Fibroblast of skin of right biceps (primary cell): ENCODE results near the gene RNU6-1.

Experiments used
- DNase-seq: peaks from one replicate; pipeline ENCODE4 v3.0.0-alpha.2; 2013

RNU6-1 gene

DNA sequence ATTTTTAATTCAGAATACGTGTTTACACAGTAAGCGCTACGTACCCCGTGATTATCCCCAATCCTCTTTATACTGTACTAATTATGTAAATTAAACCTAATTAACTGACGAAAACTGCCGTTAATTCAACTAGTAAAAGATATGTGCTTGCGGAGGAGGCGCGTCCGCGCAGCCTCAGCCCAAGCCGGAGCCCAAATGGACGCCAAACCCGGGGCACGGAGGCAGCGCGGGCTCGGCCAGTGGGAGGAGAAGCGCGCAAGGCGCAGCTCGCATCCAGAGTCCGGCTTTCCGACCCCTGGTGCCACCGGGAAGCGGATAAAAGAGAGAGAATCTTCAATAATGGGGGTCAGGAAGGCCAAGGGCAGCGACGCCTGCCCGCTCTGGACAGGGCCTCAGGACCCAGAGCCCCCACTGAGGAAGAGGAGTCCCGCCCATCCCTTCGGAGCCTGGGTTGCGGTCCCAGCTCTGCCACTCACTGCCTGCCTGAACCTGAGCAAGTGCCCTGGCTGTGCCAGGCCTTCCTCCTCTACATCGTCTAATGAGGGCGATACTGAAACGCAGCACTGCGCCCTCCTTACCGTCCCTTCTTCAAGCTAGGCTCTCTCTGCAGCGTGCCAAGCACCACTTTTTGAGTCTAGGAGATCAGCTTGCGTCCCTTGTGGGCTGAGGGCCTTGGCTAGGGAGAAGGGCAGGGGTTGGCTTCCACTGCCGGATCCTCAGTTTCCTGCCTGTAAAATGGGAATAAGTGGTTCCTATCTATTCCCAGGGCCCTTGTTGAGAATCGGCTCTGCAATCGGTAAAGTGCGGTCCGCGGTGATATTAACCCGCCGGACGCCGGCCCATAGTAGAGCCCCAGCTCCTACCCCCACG, 19.5 kb downstream of the RNU6-1 start:
- no peak for DNase-seq

DNA sequence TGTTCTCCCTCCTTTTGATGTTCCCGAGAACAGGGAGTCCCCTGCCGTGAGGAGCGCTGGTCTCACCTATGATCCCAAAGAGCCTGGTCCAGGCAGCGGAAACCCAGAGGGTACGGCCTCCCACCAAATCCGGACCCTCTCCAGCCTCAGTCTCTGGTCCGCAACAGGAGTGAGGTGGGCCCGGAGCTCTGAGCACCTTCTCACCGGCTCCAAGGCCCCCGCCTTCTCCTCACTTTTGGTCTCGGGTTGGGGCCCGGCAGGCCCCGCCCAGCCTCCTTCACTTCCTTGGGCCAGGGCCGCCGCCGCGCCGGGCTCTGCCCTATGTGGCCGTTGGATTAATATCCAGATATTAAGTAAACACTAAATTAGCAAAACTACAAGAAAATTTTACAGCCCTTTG, 20.2 kb downstream of the RNU6-1 start:
- no peak for DNase-seq

DNA sequence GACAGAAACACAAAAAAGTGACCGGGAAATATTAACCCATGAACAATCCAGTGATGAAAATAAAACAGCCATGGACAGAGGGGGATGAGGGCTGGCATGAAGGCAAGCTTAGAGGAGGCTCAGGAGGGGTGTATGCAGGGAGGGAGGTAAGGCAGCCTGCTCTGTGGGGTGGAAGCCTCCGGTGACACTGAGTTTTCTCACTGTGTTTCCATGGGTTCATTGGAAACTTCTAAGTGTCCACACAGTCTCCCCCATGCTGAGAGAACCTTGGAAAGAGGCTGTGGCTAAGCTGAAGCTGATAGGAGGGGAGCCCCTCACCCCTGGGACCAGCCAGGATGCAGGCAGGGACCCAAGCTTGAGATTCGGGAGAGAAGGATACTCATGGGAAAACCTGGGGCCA, 21.4 kb downstream of the RNU6-1 start:
- DNase-seq: no peak

DNA sequence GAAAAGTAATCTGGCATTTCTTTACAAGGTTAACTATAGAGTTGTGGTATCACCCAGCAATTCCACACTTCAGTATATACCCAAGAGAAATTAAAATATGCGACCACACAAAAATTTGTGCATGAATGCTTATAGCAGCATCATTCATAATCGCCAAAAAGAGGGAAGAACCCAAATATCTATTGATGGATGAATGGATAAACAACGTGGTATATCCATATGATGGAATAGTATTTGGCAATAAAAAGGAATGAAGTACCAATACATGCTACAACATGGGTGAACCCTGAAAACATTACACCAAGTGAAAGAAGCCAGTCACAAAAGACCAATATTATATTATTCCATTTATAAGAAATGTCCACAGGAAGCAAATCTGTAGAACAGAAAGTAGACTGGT, 23.2 kb downstream of the RNU6-1 start:
- no peak for DNase-seq

DNA sequence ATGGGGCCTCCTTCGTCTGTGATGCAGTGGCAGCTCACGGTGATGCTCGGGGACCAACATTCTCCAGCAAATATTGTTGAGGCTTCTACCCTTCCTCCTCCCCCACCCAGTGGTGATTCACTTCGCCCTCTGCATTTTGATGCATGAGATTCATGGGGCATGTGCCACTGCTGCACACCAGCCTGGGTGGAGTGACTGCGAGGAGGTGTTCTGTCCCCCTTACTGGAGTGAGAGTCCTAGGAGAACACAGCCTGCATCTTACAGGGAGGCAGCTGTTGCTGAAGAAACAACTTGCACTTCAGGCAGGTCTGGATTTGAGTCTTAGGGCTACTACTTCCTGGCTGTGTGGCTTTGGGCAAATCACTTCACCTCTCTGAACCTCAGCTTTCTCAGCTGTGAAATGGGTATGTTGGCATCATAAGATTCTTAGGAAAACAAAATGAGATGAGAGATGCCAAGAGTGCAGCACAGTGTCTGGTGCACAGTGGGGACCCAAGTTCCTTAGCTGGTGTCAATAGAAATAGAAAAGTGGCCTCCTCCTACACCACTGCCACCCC, 24.7 kb downstream of the RNU6-1 start:
- no peak for DNase-seq

DNA sequence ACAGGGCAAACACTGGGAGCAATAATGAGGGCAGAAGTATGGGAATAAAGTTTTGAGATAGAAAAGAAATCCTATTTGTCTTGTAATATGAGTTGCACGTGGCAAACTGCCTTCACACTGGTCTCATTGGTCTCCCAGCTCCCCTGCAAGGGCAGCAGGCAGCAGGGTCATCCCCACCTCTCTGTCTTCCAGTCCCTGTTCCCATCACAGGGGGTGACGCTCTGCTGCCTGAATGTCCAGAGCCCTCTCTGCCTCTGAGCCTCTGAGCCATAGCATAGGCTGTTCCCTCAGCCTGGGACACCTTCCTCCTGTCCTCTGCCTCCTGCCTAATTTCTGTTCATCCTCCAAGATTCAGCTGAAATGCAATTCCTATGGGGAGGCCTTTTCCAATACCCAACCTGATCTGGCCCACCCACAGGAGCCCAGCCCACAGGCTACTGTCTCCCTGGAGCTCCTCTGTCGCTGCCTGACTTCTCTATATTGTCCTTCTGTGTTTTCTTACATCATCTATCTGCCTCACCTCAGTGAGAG, 26.7 kb downstream of the RNU6-1 start:
- DNase-seq: no peak

DNA sequence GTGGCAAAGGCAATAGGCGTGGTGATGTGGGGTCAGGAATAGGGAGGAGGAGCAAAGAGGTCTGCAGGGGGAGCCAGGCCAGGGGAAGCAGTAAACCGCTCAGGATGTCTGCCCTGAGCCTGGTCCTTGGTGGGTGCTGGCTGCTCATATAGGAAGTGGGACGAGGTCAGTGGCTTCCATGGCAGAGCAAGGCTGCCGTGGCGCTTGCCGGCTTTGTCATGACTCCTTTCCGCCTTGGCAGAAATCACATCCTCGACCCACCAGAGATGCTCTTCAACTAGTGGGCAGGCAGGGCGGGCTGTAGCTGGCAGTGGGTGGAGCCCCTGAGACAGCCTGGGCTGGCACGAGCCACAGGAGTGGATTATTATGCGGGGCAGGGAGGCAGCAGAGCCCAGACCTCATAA, 27.6 kb downstream of the RNU6-1 start:
- no peak for DNase-seq

DNA sequence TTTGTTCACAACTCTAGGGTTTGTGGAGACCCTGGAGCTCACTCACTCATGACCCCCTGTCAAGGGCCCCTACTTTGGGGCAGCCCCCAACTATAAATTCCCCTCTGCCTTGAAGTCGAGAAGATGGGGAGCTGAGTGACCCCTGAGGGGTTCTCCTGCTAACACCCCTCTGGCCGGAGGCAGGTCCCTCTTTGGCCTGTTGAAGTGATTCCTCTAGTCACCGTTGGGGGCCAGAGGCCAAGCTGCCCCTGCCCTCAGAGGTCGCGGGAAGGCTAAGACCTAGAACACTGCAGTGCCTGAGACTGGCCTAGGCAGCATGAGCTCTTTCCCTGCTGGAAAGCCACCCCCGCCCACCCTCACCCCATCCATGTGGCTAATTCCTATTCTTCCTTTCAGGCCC, 30.0 kb downstream of the RNU6-1 start:
- no peak for DNase-seq

DNA sequence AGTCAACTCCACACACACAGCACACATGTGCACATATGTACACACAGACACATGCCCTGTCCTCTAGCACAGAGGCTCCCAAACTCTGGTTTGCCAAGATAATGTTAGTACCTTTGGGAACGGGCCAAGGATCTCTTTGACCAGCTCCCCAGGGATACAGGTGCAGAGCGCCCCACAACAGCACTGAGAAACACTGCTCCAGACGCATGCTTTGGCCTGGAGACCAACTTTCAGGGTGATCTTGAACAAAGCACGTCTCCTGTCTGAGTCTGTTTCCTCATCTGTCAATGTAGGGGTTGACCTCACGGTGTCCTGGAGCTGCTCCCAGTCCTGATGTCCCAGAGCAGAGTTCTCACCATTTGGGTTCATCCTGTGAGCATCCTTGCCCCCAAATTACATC, 30.4 kb downstream of the RNU6-1 start:
- DNase-seq: no peak

DNA sequence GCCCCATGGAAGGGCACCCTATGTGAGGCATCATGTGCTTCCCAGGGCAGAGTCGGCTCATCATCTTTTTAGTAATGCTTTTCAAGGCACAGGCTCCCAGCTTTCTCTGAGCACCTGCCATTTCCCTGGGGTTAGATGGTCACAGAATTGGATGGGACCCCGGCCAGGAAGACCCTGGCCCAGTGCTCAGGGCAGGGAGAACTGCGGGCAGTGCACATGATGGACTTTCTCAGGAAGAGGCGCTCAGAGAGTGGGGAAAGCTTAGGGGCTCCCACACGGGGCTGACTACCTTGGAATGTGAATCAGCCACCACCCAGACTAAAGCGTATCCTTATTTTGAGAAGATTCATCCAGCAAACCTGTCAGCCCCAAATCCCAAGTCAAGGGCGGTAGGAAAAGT, 31.0 kb downstream of the RNU6-1 start:
- DNase-seq: no peak

DNA sequence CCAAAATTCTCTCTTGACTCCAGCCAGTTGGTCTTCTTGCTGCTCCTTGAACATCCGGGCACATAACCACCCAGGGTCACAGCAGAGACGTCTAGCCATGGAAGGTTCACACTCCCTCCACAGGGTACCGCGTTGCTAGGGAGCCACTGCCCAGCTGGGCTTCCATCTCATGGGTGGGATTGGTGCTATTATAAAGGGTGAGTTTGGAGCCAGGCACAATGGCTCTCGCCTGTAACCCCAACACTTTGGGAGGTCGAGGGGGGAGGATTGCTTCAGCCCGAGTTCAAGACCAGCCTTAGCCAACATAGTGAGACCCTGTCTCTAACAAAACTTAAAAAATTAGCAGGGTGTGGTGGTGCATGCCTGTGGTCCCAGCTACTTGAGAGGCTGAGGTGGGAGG, 32.0 kb downstream of the RNU6-1 start:
- DNase-seq: no peak

DNA sequence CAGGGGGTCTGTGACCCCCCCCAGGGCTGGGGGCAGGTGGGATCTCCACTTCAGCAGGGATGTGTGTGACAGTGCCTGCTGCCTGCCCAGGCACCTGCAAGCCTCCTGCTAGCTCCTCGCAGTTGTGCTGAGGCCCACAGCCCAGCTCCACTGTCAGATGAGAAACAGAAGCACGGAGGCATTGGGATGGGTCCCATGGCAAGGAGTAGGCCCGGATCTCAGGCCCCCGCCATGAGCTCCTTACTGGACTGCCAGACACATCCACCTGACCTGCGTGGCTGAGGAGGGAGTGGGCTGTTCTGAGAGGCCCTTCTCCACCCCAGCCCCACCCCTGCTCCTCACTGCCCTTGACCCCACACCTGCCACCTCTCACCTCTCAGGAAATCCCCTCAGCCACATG, 32.7 kb downstream of the RNU6-1 start:
- no peak for DNase-seq

DNA sequence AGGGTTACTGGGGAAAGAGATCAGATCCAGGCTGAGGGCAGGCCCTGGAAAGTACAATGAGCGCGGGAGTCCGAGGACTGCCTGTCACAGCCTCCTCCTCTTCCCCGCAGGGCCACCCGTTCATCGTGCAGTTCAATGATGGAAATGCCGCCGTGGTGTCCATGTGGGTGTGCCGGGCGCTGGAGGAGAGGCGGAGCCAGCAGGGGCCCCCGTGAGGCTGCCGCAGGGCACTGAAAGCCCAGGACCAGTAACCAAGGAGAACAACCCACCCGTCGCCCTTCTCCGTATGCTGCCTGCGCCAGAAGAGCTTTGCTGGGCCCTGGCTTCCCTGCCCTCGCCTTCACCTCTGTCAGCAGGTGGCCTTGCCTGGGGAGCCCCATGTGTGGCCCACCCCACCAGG, 33.3 kb downstream of the RNU6-1 start:
- DNase-seq: no peak

DNA sequence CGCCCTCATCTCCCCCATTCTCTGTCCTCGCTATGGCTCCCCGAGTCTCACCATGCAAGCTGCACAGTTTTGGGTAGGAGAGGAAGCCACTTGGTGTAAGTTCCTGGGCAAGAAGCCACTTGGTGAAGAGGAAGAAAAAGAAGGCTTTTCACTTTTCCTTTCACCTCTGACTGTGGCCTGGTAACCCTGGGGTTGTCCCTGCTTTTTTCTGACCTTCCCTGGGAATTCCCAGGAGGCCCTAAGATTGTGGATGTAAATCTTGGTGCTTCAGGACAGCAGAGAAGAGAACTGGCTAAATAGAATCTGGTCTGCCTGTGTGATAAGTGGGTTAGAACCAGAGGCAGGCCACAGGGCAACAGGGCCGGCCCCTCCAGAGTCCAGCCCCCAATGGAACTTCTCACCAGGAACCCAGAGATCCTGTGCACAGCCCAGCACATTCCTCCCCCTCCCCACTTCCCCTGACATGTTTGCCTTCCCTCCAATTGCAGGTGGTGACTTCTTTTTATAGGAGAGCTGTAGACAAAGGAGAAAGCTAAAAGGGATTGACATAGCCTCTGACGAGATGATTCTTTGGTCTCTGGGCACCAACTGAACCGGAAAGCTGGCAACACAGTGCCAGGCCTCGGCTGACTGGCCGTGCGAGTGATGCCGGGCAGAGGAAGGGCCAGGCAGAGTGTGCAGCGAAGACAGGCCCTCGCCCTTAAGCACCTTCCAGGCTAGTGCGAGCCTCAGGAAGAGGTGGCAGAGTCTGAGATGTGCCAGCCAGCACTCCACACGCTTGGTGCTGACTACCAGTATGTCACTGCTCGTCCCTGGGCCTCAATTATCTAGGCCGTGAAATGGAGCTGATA, 34.0 kb downstream of the RNU6-1 start:
- DNase-seq: no peak

DNA sequence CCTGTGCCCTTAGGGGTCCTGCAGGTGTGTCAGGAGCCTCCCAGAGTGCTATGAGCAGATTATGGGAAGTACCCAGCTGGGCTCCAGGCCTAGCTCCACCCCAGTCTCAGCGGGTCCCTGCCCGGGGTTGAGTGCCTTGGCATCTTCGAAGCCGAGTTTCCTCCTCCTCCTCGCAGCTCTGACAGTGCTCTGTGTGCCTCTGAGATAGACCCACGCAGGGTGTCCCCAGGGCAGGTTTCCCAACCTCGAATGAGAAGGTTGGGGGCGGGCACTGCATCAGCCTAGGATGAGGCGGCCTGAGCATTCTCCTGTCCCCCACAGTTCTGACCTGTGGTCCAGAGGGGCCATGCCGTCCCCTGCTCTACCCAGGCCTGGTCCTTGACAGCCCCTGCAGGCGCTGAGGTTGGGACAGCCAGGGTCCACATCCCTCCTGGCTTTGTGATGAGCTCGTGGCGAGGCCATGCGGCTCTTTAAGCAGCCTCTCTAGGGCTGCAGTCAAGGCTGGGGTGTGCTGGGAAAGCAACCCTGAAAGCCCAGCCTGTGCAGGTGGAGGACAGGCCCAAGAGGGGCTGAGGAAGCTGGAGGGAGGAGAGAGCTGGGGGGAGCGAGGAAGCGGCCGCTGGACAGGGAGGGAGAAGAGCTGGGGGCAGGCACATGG, 34.7 kb downstream of the RNU6-1 start:
- no peak for DNase-seq

DNA sequence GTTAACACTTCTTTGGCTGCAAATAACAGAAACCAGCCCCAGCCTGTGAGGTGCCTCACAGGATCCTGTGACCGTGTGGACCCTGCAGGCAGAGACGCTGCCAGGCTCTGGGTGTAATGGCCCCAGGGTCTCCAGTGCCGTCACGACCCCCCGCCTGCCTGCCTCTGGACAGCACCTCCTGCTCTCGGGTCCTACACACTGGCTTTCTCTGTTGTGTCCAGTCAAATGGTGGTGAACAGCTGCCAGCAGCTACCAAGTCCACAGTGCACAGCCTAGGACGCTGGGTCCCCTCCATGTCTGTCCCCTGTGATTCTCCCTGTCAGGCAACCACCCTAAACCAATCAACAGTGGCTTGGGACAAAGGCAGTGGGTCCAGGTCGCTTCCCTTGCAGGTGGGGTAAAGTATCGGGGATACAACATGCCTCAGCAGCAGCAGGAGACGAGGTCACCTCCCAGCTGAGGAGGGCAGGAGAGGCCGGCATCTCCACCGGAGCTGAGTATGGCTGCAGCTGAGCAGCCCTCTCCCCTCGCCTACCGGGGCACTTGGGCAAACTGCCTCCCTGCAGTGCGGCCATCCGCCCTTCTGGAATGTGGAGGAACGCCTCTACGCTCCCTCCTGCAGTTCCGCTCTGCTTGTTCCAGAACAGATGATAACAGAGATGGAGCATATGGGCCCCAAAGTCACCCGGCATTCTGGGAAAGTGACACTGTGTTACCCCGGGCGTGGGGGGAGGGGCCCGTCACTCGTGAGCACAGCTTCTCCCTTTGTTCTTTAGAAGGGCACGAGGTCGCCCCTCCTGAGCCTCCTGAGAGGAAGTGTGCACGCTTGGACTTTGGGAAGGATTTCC, 35.6 kb downstream of the RNU6-1 start:
- DNase-seq: no peak

DNA sequence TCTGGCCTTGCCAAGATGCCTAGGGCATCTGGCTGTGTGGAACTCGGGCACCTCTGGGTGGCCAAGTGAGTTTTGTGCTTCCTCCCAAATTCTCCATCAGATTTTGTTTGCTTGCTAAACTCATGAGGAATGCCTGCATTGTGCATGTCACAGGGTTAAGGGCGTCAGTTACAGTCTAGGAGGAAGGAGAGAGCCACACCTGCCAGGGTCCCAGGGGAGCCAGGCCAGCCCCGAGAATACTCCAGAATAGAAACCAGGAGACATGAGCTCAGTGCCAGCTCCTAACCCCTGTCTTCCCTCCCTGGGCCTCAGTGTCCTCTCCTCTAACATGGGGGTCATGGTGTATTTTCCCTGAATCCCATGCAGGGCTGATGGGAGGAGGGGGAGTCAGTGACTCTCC, 36.5 kb downstream of the RNU6-1 start:
- no peak for DNase-seq

DNA sequence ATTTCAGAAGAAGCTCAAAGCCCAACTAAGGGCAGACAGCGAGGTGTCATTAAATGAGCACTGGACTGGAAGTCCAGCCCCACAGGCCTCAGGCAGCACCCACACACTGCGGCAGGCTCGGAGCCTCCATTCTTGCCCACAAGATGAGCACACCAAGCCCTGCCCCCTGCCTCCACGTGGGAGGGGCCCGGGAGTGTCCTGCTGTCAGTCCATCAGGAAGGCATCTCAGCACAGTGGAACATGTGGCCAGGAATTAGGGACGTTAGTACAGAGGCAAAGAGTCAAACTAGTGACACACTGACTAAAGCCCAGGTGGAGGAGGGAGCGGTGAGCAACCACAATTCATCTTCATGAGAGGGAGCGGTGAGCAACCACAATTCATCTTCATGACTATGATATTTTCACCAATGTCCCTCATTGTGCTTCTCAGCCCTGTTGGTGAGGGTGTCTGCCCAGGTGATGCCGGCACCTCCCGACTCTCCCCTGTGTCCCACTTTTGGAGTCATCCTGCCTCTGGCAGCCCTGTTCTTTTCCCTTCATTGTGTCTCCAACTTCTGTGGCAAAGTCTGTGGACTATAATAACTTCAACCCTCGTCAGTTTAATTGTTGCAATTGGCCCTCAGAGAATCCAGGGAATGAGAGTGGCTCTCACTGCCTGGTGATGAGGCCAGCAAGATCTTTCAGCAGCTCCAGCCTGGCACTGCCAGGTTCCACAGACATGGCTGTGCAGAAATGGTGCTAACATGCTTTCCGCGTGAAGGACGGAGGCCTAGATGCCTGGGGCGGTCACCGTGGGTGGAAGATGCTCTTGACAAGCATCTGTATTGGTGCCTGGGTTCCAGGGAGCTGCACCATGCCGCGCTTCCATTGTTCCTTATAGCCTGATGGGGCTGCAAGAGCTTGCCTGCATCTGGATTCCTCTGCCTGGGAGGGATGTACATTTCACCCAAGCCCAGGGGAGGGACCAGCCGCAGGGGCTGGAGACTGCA, 37.6 kb downstream of the RNU6-1 start:
- no peak for DNase-seq

DNA sequence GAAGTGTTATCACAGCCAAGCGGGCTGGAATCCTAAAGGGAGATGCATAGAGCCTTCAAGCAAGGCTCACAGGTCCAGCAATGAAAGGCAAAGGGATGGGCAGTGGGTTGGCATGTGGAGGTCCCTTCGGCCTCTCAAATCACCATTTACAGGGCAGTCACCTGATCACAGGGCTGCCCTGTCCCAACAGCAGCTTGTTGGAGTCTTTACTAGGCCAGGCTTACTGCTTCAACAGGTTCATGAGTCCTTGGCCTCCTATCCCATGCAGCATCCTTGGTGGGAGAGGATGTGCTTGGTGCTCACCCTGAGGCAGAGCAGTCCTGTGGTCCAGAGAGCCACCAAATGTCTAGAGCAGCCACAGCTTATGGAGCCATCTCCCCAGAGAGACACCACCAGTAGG, 38.7 kb downstream of the RNU6-1 start:
- DNase-seq: no peak

DNA sequence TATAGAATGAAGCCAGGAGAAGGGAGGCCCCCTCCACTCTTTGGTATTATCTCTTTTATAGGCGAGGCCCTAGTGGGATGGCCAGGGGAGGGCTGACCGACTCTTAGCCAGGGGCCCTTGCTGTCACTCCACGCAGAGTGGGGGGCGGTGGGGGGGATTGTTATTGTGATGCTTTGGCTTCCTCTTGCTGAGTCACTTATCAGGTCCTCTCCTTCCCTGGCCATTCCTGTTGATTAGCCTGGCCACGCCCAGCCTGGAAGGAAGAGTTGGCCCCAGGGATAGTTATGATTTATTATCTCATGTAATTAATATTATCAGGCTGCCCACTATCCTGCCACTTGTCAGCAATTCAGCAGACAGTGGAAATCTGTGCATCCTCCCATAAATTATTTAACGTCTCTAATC, 40.0 kb downstream of the RNU6-1 start:
- DNase-seq: no peak
